Panc1 (cell line): ENCODE data around the gene VIT. TPM values are rescaled to one million over a fixed set of nuclear protein-coding genes. Genes with fewer than 3 reads are reported as not detected.

Experiments used
- ATAC-seq: fragments of 200-7000 bp; cut with Tn5 transposase; 2 replicates; pipeline ENCODE4 v1.9.1; 2020; ENCODE audit warnings: mild to moderate bottlenecking, moderate library complexity
- BruUV-seq: library from RNA; stranded (reverse); fragments of 400-500 nt; replicated peaks from 2 replicates; lab custom pipeline; 2021; lab: Mats Ljungman, UMichigan
- CTCF ChIA-PET: fragments of 300-600 bp; sonication (Branson Sonifier 250); formaldehyde crosslinking; loops from one replicate; lab custom pipeline; 2022; ENCODE audit warnings: antibody characterized with exemption; lab: Charles Lee
- POLR2A ChIA-PET: fragments of 300-600 bp; sonication (Branson Sonifier 250); formaldehyde crosslinking; loops from one replicate; lab custom pipeline; 2022; ENCODE audit warnings: antibody characterized with exemption; lab: Charles Lee
- DNase-seq: peaks from one replicate; pipeline ENCODE4 v3.0.0-alpha.2; 2010; ENCODE audit warnings: low read depth, low spot score
- H3K27ac ChIP-seq: 2 replicates; pipeline ENCODE4 v1.5.1; 2011; ENCODE audit warnings: mild to moderate bottlenecking, low read length, inconsistent platforms
- H3K27me3 ChIP-seq: fragments of 200-500 bp; sonication (Bioruptor generic); 2 replicates; pipeline ENCODE4 v1.6.0; 2014; ENCODE audit warnings: low read length, inconsistent platforms; ENCODE audit not compliant: control insufficient read depth, insufficient read depth
- H3K36me3 ChIP-seq: fragments of 200-500 bp; sonication (Bioruptor generic); 2 replicates; pipeline ENCODE4 v1.5.1; 2014; ENCODE audit warnings: inconsistent platforms, mild to moderate bottlenecking, low read length, moderate library complexity; ENCODE audit not compliant: control insufficient read depth, insufficient read depth
- H3K4me1 ChIP-seq: 2 replicates; pipeline ENCODE4 v1.5.1; 2011; ENCODE audit warnings: inconsistent platforms, mild to moderate bottlenecking, low read length, moderate library complexity; ENCODE audit not compliant: control insufficient read depth, insufficient read depth
- H3K4me3 ChIP-seq, 2 experiments: 2 replicates each; pipeline ENCODE4 v1.5.1; 2011 to 2012; ENCODE audit warnings: low read depth in 2 of 2, low read length in 2 of 2, mild to moderate bottlenecking in 2 of 2, inconsistent platforms in 1 of 2, moderate library complexity in 1 of 2
- H3K9me3 ChIP-seq: fragments of 200-500 bp; sonication (Bioruptor generic); 2 replicates; pipeline ENCODE4 v1.5.1; 2014; ENCODE audit warnings: low read depth, mild to moderate bottlenecking, inconsistent platforms, low read length, moderate library complexity; ENCODE audit not compliant: control insufficient read depth, insufficient read depth
- POLR2AphosphoS5 ChIP-seq: IDR thresholded peaks from 2 replicates; pipeline ENCODE4 v1.6.1; 2012; ENCODE audit warnings: mild to moderate bottlenecking, low read depth, low read length, moderate library complexity
- REST ChIP-seq, 2 experiments: IDR thresholded peaks; 2 replicates each; pipeline ENCODE4 v1.6.1; 2011 to 2012; ENCODE audit warnings: low read depth in 2 of 2, control low read depth in 1 of 2, low read length in 1 of 2, mild to moderate bottlenecking in 1 of 2, moderate library complexity in 1 of 2; ENCODE audit not compliant: insufficient read depth in 1 of 2
- SIN3A ChIP-seq: IDR thresholded peaks from 2 replicates; pipeline ENCODE4 v1.6.1; 2012; ENCODE audit warnings: low read depth, mild to moderate bottlenecking, low read length, moderate library complexity, borderline replicate concordance; ENCODE audit not compliant: insufficient read depth
- TCF7L2 ChIP-seq: IDR thresholded peaks from 2 replicates; pipeline ENCODE4 v1.6.1; 2011; ENCODE audit warnings: mild to moderate bottlenecking, low read depth, low read length, inconsistent platforms
- in situ Hi-C: cut with HindIII; loops from 2 replicates; pipeline ENCODE4 v1.10.0; 2016; ENCODE audit warnings: low sequenced_read_pairs, low pct_unique_long_range_greater_than_20kb
- intact Hi-C: fragments of 100-400 bp; cut with micrococcal nuclease; formaldehyde crosslinking; loops from one replicate; pipeline ENCODE4 v1.10.0; 2022; ENCODE audit not compliant: unreplicated experiment
- total RNA-seq: library from RNA; stranded (reverse); gene quantifications from one replicate; pipeline ENCODE4 v1.2.1, GENCODE V29; 2021; ENCODE audit not compliant: unreplicated experiment
- TF ChIP-seq, protein P1 (sequence below): fragments of 450-650 bp; IDR thresholded peaks from 2 replicates; pipeline ENCODE4 v1.5.1; 2017; ENCODE audit warnings: mild to moderate bottlenecking

Gene VIT
- total RNA-seq, 1 experiment from 2014 or later = 0.77 TPM

DNA sequence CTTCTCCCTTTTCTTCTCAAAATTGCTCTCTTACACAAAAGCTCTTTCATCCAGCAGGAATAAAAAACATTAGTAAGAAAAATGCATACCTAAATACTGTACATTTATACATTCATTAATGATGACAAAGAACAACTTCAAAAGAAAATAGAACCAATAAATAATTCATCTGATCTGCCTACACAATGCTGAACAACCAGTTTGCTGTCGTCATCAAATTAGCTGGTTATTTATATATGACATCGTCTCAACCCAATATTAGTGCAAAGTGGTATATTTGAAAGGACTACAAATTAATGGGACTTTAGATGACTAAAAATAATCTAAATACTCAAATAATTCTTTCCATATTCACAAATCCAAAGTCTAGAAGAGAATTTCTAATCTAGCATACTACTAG, 24.8 kb upstream of the VIT start:
- CTCF ChIA-PET = no interaction called here
- in situ Hi-C loops = no loop called here
- BruUV-seq = no TSS peak

GRCh38 chr2:36672199-36672598, 24.3 kb upstream of the VIT start:
- POLR2A ChIA-PET = no interaction called here
- intact Hi-C loops = loop anchor here (5.0 kb wide), 1 partner anchor 800 kb away; no protein-coding TSS in a partner anchor

More for the DNA sequence above, 24.8 kb upstream of the VIT start:
- Histone ChIP-seq H3K4me1 (peaks cover 12% of the 10 kb centered on the region), H3K27ac (peak overlapping the region; percentile 34; the same call in 1 of the 2 replicates), H3K27me3 (no peaks in the 10 kb centered on the region), H3K36me3 (no peaks in the 10 kb centered on the region), H3K4me3 (no peak overlapping the region), H3K9me3 (peaks cover 3% of the 10 kb centered on the region; the same call in 1 of the 2 replicates)
- POLR2A ChIA-PET = no interaction called here
- intact Hi-C loops = loop anchor here (5.0 kb wide), 1 partner anchor 799 kb away; no protein-coding TSS in a partner anchor
- DNase-seq (no peak), ATAC-seq (no peak)
- TF ChIP-seq SIN3A (no peak), REST (IDR thresholded peaks at IDR 0.05; ENCODE audit: insufficient read depth in 1 of 2, low read depth in 2 of 2, low read length in 1 of 2) (no peak), TCF7L2 (no peak), POLR2AphosphoS5 (no peak)
- TF ChIP-seq, protein P1, sequence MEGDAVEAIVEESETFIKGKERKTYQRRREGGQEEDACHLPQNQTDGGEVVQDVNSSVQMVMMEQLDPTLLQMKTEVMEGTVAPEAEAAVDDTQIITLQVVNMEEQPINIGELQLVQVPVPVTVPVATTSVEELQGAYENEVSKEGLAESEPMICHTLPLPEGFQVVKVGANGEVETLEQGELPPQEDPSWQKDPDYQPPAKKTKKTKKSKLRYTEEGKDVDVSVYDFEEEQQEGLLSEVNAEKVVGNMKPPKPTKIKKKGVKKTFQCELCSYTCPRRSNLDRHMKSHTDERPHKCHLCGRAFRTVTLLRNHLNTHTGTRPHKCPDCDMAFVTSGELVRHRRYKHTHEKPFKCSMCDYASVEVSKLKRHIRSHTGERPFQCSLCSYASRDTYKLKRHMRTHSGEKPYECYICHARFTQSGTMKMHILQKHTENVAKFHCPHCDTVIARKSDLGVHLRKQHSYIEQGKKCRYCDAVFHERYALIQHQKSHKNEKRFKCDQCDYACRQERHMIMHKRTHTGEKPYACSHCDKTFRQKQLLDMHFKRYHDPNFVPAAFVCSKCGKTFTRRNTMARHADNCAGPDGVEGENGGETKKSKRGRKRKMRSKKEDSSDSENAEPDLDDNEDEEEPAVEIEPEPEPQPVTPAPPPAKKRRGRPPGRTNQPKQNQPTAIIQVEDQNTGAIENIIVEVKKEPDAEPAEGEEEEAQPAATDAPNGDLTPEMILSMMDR = no peak

More at GRCh38 chr2:36672199-36672598, 24.3 kb upstream of the VIT start:
- CTCF ChIA-PET = interaction anchor here (0.5 to 1.2 kb wide), 4 partner anchors 74 to 377 kb away, joined by 3 to 6 read pairs (median 3); partner anchors contain the start of gene FEZ2
- Histone ChIP-seq H3K27ac (no peak overlapping the region; the same call in 1 of the 2 replicates), H3K4me1 (peaks cover 17% of the 10 kb centered on the region), H3K9me3 (peaks cover 3% of the 10 kb centered on the region; the same call in 1 of the 2 replicates), H3K27me3 (no peaks in the 10 kb centered on the region), H3K4me3 (no peak overlapping the region), H3K36me3 (no peaks in the 10 kb centered on the region)
- no TSS peak for BruUV-seq
- DNase-seq (no peak), ATAC-seq (peak; percentile 78; the same call in 1 of the 2 replicates)
- TF ChIP-seq, protein P1 = peak; percentile 79; the same call in 1 of the 2 replicates
- TF ChIP-seq REST (IDR thresholded peaks at IDR 0.05; ENCODE audit: insufficient read depth in 1 of 2, low read depth in 2 of 2, low read length in 1 of 2) = no peak
- in situ Hi-C loops = no loop called here
